WTC11 (cell line): Measurements from ENCODE around the gene DDX39A. TPM values are rescaled to one million over a fixed set of nuclear protein-coding genes. Genes with fewer than 3 reads are reported as not detected.
A peak's percentile ranks its signal among the peaks of the same experiment; 100 is the strongest.

ENCODE experiments used
- ATAC-seq: fragments of 200-7000 bp; cut with Tn5 transposase; 2 replicates; pipeline ENCODE4 v1.10.0; 2021; ENCODE audit warnings: mild to moderate bottlenecking, moderate library complexity
- CTCF ChIA-PET: fragments of 300-600 bp; sonication (Branson Sonifier 250); formaldehyde crosslinking; loops from one replicate; lab custom pipeline; 2021; ENCODE audit warnings: antibody characterized with exemption; lab: Charles Lee
- POLR2A ChIA-PET: fragments of 350-600 bp; sonication (Branson Sonifier 250); formaldehyde crosslinking; loops from one replicate; lab custom pipeline; 2021; ENCODE audit warnings: antibody characterized with exemption; lab: Charles Lee
- DNase-seq: peaks from one replicate; pipeline ENCODE4 v3.0.0; 2021; ENCODE audit warnings: low spot score
- H3K27ac Mint-ChIP-seq: 2 replicates; pipeline ENCODE4 v1.8.0; 2021; ENCODE audit warnings: mixed read lengths
- H3K27me3 Mint-ChIP-seq: 2 replicates; pipeline ENCODE4 v1.8.0; 2021; ENCODE audit warnings: low read depth, mild to moderate bottlenecking, moderate library complexity, mixed read lengths
- H3K36me3 Mint-ChIP-seq: 2 replicates; pipeline ENCODE4 v1.8.0; 2021; ENCODE audit warnings: mixed read lengths
- H3K4me1 Mint-ChIP-seq: 2 replicates; pipeline ENCODE4 v1.8.0; 2022; ENCODE audit warnings: mixed read lengths
- H3K4me3 Mint-ChIP-seq: 2 replicates; pipeline ENCODE4 v1.8.0; 2021; ENCODE audit warnings: mild to moderate bottlenecking, moderate library complexity, mixed read lengths
- H3K9me3 Mint-ChIP-seq: 2 replicates; pipeline ENCODE4 v1.8.0; 2021; ENCODE audit warnings: mixed read lengths
- MYBL2 ChIP-seq: sonication (generic); formaldehyde crosslinking; IDR thresholded peaks from 2 replicates; pipeline ENCODE4 v1.8.1; 2023; ENCODE audit warnings: mild to moderate bottlenecking, moderate library complexity, missing genetic modification reagents
- NR1H2 ChIP-seq: sonication (generic); formaldehyde crosslinking; IDR thresholded peaks from 2 replicates; pipeline ENCODE4 v1.9.0; 2021; ENCODE audit warnings: mild to moderate bottlenecking, moderate library complexity, missing genetic modification reagents
- OVOL2 ChIP-seq: fragments of 250-450 bp; sonication (Bioruptor Pico); IDR thresholded peaks from 2 replicates; pipeline ENCODE4 v1.9.0; 2021; ENCODE audit warnings: mild to moderate bottlenecking, borderline replicate concordance
- RELA ChIP-seq: sonication (generic); formaldehyde crosslinking; IDR thresholded peaks from 2 replicates; pipeline ENCODE4 v1.8.1; 2022; ENCODE audit warnings: missing genetic modification reagents, mild to moderate bottlenecking, borderline replicate concordance
- TEAD4 ChIP-seq: sonication (generic); formaldehyde crosslinking; IDR thresholded peaks from 2 replicates; pipeline ENCODE4 v1.8.0; 2022; ENCODE audit warnings: mild to moderate bottlenecking, missing genetic modification reagents
- ZNF263 ChIP-seq: sonication (generic); formaldehyde crosslinking; IDR thresholded peaks from 2 replicates; pipeline ENCODE4 v1.8.1; 2022; ENCODE audit warnings: low read depth, mild to moderate bottlenecking, moderate library complexity, missing genetic modification reagents
- ZNF396 ChIP-seq: fragments of 250-450 bp; sonication (Bioruptor Pico); IDR thresholded peaks from 2 replicates; pipeline ENCODE4 v1.8.0; 2021; ENCODE audit warnings: mild to moderate bottlenecking, moderate library complexity, borderline replicate concordance
- ZNF423 ChIP-seq: fragments of 250-450 bp; sonication (Bioruptor Pico); IDR thresholded peaks from 2 replicates; pipeline ENCODE4 v2.1.2; 2022; ENCODE audit warnings: mild to moderate bottlenecking, moderate library complexity
- total RNA-seq: library from RNA; stranded (reverse); gene quantifications from 3 replicates; pipeline ENCODE4 v1.2.3, GENCODE V29; 2021
- TF ChIP-seq, protein P1 (sequence below): sonication (generic); formaldehyde crosslinking; IDR thresholded peaks from 2 replicates; pipeline ENCODE4 v1.8.0; 2023; ENCODE audit warnings: missing genetic modification reagents
- TF ChIP-seq, protein P2 (sequence below): sonication (generic); formaldehyde crosslinking; IDR thresholded peaks from 2 replicates; pipeline ENCODE4 v1.8.0; 2023; ENCODE audit warnings: missing genetic modification reagents, mild to moderate bottlenecking, borderline replicate concordance
- TF ChIP-seq, protein P3 (sequence below): fragments of 250-450 bp; sonication (Bioruptor Pico); IDR thresholded peaks from 2 replicates; pipeline ENCODE4 v1.9.0; 2021; ENCODE audit warnings: mild to moderate bottlenecking
- TF ChIP-seq, protein P4 (sequence below): sonication (generic); formaldehyde crosslinking; IDR thresholded peaks from 2 replicates; pipeline ENCODE4 v1.8.1; 2023; ENCODE audit warnings: mild to moderate bottlenecking, missing genetic modification reagents
- TF ChIP-seq, protein P5 (sequence below): sonication (generic); formaldehyde crosslinking; IDR thresholded peaks from 2 replicates; pipeline ENCODE4 v1.8.1; 2022; ENCODE audit warnings: mild to moderate bottlenecking, missing genetic modification reagents, moderate library complexity, borderline replicate concordance
- TF ChIP-seq, protein P6 (sequence below): fragments of 250-450 bp; sonication (Bioruptor Pico); IDR thresholded peaks from 2 replicates; pipeline ENCODE4 v2.1.2; 2022; ENCODE audit warnings: mild to moderate bottlenecking, moderate library complexity

The DDX39A gene
- total RNA-seq, 1 experiment from 2014 or later, result 136 TPM

DNA sequence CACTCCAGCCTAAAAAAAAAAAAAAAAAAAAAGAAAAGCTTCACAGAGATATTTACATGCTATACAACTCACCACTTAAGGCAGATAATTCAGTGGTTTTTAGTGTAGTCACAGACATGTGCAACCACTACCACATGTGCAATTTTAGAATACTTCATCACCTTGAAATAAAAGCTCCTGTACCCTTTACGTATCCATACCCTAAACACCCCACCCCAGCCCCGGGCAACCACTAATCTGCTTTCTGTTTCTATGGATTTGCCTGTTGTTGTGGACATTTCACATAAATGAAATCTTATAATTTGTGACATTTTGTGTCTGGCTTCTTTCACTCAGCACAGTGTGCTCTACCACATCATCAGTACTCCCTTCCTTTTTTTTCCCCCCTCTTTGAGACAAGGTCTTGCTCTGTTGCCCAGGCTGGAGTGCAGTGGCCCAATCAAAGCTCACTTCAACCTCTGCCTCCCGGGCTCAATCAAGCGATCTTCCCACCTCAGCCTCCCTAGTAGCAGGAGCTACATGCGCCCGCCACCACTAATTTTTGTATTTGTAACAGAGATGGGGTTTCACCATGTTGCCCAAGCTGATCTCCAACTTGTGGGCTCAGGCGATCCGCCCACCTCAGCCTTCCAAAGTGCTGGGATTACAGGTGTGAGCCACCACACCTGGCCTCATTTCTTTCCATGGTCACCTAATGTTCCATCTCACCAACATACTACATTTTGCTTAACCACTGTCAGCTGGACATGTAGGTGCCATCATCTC is 4.0 kb downstream of the DDX39A start (continued):
- TF ChIP-seq, protein P1, sequence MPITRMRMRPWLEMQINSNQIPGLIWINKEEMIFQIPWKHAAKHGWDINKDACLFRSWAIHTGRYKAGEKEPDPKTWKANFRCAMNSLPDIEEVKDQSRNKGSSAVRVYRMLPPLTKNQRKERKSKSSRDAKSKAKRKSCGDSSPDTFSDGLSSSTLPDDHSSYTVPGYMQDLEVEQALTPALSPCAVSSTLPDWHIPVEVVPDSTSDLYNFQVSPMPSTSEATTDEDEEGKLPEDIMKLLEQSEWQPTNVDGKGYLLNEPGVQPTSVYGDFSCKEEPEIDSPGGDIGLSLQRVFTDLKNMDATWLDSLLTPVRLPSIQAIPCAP, result no peak
- TF ChIP-seq, all 79 proteins: peak for 0

DNA sequence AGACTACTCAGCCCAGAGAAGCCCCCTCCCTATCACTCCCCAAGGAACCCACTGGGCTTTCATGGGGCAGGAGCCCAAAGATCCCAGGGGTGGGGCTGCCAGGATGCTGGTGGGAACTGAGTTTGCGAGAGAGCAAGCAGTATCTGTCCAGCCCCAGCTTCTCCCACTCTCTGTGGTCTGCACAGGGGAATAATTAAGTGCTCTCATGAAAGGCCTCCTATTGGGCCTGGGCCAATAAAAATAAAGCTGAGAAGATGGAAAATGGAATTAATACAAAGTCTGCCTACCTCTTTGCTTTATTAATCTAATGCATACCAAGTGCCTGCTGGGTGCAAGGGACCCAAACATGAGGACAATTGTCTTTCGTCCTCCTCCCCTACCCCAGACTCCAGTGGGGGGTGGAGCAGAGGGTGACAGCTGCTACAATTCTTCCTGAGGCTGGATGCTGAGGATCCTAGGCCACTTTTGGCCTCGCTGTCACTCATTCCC is 5.4 kb downstream of the DDX39A start:
- ChIA-PET POLR2A (interaction anchor here (0.6 kb wide), 1 partner anchor 53 kb away, joined by 3 read pairs; no protein-coding TSS in a partner anchor), CTCF (interaction anchor here (0.9 to 5.4 kb wide), 7 partner anchors 7 to 277 kb away, joined by 3 to 37 read pairs (median 7); partner anchors contain the start of genes ASF1B, PKN1 and PTGER1)
- Mint-ChIP-seq H3K27ac (peak overlapping the region; percentile 33; the same call in 1 of the 2 replicates), H3K4me1 (peaks cover 27% of the 10 kb centered on the region), H3K36me3 (peaks cover 48% of the 10 kb centered on the region), H3K4me3 (no peak overlapping the region), H3K9me3 (no peaks in the 10 kb centered on the region), H3K27me3 (no peaks in the 10 kb centered on the region)
- ATAC-seq (no peak), DNase-seq (no peak)
- TF ChIP-seq MYBL2 (CRISPR knock-in tag) (no peak), ZNF423 (CRISPR knock-in tag) (no peak)
- TF ChIP-seq, protein P2, sequence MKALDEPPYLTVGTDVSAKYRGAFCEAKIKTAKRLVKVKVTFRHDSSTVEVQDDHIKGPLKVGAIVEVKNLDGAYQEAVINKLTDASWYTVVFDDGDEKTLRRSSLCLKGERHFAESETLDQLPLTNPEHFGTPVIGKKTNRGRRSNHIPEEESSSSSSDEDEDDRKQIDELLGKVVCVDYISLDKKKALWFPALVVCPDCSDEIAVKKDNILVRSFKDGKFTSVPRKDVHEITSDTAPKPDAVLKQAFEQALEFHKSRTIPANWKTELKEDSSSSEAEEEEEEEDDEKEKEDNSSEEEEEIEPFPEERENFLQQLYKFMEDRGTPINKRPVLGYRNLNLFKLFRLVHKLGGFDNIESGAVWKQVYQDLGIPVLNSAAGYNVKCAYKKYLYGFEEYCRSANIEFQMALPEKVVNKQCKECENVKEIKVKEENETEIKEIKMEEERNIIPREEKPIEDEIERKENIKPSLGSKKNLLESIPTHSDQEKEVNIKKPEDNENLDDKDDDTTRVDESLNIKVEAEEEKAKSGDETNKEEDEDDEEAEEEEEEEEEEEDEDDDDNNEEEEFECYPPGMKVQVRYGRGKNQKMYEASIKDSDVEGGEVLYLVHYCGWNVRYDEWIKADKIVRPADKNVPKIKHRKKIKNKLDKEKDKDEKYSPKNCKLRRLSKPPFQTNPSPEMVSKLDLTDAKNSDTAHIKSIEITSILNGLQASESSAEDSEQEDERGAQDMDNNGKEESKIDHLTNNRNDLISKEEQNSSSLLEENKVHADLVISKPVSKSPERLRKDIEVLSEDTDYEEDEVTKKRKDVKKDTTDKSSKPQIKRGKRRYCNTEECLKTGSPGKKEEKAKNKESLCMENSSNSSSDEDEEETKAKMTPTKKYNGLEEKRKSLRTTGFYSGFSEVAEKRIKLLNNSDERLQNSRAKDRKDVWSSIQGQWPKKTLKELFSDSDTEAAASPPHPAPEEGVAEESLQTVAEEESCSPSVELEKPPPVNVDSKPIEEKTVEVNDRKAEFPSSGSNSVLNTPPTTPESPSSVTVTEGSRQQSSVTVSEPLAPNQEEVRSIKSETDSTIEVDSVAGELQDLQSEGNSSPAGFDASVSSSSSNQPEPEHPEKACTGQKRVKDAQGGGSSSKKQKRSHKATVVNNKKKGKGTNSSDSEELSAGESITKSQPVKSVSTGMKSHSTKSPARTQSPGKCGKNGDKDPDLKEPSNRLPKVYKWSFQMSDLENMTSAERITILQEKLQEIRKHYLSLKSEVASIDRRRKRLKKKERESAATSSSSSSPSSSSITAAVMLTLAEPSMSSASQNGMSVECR (CRISPR knock-in tag), result no peak

DNA sequence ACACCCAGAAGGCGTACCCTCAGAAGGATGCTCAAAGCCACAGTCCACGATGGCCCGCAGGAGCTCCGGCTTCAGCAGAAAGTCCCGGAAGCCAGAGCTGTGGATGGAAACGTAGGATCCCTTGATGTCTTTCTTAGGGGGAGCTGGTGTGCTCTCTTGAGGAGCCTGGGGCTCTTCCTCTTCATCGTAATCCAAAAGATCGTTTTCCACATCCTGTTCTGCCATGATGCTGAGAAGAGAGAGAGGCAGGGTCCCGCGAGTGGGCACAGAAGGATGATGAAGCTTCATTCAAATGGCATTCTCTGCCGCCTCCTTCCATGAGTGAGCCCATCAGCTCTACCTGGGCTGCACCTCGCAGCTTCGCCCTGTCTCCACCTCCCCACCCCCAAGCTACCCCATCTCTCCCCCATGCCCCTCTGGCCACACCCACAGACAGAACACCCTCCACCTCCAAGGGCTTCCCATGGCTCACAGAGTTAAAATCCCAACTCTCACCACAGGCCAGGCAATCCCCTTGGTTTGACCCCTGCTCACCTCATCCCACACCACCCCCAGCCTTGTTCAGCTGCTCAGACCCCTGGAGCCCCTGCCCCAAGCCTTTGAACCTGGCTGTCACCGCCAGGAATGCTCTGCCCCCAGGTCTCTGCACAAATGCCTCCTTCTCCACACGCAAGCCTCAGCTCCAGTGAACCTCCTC is 6.0 kb downstream of the DDX39A start:
- peaks cover 54% of the 10 kb centered on the region for H3K36me3 Mint-ChIP-seq
- POLR2A ChIA-PET, result interaction anchor here (0.6 kb wide), 1 partner anchor 53 kb away, joined by 3 read pairs; no protein-coding TSS in a partner anchor
- TF ChIP-seq, protein P3, sequence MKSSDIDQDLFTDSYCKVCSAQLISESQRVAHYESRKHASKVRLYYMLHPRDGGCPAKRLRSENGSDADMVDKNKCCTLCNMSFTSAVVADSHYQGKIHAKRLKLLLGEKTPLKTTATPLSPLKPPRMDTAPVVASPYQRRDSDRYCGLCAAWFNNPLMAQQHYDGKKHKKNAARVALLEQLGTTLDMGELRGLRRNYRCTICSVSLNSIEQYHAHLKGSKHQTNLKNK (CRISPR knock-in tag), result no peak
- TF ChIP-seq ZNF396 (CRISPR knock-in tag), result no peak
- TF ChIP-seq RELA (CRISPR knock-in tag), result no peak
- TF ChIP-seq ZNF263, result no peak
- TF ChIP-seq OVOL2 (CRISPR knock-in tag), result no peak
- no peak for TF ChIP-seq NR1H2 (CRISPR knock-in tag)
- TF ChIP-seq, protein P2 (CRISPR knock-in tag), result no peak
- no peak for TF ChIP-seq TEAD4
- TF ChIP-seq, protein P4, sequence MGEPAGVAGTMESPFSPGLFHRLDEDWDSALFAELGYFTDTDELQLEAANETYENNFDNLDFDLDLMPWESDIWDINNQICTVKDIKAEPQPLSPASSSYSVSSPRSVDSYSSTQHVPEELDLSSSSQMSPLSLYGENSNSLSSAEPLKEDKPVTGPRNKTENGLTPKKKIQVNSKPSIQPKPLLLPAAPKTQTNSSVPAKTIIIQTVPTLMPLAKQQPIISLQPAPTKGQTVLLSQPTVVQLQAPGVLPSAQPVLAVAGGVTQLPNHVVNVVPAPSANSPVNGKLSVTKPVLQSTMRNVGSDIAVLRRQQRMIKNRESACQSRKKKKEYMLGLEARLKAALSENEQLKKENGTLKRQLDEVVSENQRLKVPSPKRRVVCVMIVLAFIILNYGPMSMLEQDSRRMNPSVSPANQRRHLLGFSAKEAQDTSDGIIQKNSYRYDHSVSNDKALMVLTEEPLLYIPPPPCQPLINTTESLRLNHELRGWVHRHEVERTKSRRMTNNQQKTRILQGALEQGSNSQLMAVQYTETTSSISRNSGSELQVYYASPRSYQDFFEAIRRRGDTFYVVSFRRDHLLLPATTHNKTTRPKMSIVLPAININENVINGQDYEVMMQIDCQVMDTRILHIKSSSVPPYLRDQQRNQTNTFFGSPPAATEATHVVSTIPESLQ (CRISPR knock-in tag), result no peak
- TF ChIP-seq, protein P5, sequence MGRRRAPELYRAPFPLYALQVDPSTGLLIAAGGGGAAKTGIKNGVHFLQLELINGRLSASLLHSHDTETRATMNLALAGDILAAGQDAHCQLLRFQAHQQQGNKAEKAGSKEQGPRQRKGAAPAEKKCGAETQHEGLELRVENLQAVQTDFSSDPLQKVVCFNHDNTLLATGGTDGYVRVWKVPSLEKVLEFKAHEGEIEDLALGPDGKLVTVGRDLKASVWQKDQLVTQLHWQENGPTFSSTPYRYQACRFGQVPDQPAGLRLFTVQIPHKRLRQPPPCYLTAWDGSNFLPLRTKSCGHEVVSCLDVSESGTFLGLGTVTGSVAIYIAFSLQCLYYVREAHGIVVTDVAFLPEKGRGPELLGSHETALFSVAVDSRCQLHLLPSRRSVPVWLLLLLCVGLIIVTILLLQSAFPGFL (CRISPR knock-in tag), result no peak
- TF ChIP-seq, protein P6, sequence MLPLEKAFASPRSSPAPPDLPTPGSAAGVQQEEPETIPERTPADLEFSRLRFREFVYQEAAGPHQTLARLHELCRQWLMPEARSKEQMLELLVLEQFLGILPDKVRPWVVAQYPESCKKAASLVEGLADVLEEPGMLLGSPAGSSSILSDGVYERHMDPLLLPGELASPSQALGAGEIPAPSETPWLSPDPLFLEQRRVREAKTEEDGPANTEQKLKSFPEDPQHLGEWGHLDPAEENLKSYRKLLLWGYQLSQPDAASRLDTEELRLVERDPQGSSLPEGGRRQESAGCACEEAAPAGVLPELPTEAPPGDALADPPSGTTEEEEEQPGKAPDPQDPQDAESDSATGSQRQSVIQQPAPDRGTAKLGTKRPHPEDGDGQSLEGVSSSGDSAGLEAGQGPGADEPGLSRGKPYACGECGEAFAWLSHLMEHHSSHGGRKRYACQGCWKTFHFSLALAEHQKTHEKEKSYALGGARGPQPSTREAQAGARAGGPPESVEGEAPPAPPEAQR (CRISPR knock-in tag), result no peak

More for the DNA sequence above, 6.0 kb downstream of the DDX39A start:
- H3K27ac Mint-ChIP-seq, result peak overlapping the region; percentile 33; the same call in 1 of the 2 replicates
- CTCF ChIA-PET, result interaction anchor here (0.9 to 2.2 kb wide), 6 partner anchors 12 to 277 kb away, joined by 3 to 9 read pairs (median 6); partner anchors contain the start of genes ASF1B, PKN1 and PTGER1
- ATAC-seq (no peak), DNase-seq (no peak)
- no peaks in the 10 kb centered on the region for H3K9me3 Mint-ChIP-seq
- H3K4me1 Mint-ChIP-seq, result peaks cover 27% of the 10 kb centered on the region
- no peaks in the 10 kb centered on the region for H3K27me3 Mint-ChIP-seq
- H3K4me3 Mint-ChIP-seq, result no peak overlapping the region
